ENCODE data around the gene MRPS15. TPM values are rescaled to one million over a fixed set of nuclear protein-coding genes. Genes with fewer than 3 reads are reported as not detected.
A peak's percentile ranks its signal among the peaks of the same experiment; 100 is the strongest.

The MRPS15 gene
- total RNA-seq, 1 donor from 2014 or later: 70.9 TPM

DNA sequence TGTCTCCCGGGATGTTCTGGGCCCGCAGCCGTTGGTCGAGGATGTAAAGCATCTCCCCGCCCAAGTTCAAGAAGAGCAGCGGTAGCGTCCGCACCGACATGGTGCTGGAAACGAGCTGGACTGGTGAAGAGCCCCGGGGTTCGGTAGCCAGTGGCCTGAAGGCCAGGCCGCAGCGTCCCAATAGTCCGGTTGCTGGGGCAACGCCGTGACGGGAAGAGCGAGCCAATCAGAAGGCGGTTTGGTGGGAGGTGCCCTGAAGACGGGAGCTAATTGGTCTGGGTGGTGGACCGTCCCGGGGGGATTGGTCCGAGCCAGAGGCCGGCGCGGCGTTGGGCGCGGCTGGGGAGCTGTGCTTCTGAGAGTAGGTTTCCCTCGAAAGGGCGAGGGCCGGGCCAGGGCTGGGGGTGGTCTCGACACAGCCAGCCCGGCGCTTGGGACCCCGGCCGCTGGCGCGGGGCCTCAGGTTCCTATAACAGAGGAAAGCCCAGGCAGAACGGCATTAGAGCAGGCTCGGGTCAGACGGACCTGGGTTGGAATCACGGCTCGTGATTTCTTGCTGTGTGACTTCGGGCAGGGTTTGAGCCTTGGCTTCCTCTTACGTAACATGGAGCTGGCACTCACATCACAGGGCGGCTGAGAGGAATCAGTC is 13.8 kb downstream of the MRPS15 start, which contains the start of gene OSCP1:
Gene OSCP1, minus strand, starts transcription at position 182 of the 649 bp plus-strand sequence. Its CDS starts 82 bp downstream, at position 100.
- Histone ChIP-seq H3K36me3 (ENCODE audit: insufficient read depth, low read length) (peaks cover 12% of the 10 kb centered on the region), H4K20me1 (ENCODE audit: insufficient read depth, low read length) (no peaks in the 10 kb centered on the region), H3K27me3 (ENCODE audit: insufficient read depth, low read length) (no peaks in the 10 kb centered on the region), H3K9ac (ENCODE audit: low read length) (peak within 1 kb of the TSS; percentile 87), H3K79me2 (ENCODE audit: insufficient read depth, low read length) (no peaks in the 10 kb centered on the region), H2AFZ (ENCODE audit: low read depth, low read length) (peak within 1 kb of the TSS; percentile 94), H3K27ac (ENCODE audit: low read depth, low read length) (peak within 1 kb of the TSS; percentile 91), H3K4me2 (ENCODE audit: low read length) (peak within 1 kb of the TSS; percentile 89), H3K4me1 (ENCODE audit: insufficient read depth, low read length) (peaks cover 9% of the 10 kb centered on the region), H3K4me3 (ENCODE audit: insufficient read depth, low read depth, low read length) (peak within 1 kb of the TSS; percentile 75), H3K9me3 (ENCODE audit: insufficient read depth, low read depth, low read length) (no peaks in the 10 kb centered on the region)
- DNase-seq (ENCODE audit: low read depth) (peak; percentile 93), FAIRE-seq (peak; percentile 67)
- TF ChIP-seq, protein P1, sequence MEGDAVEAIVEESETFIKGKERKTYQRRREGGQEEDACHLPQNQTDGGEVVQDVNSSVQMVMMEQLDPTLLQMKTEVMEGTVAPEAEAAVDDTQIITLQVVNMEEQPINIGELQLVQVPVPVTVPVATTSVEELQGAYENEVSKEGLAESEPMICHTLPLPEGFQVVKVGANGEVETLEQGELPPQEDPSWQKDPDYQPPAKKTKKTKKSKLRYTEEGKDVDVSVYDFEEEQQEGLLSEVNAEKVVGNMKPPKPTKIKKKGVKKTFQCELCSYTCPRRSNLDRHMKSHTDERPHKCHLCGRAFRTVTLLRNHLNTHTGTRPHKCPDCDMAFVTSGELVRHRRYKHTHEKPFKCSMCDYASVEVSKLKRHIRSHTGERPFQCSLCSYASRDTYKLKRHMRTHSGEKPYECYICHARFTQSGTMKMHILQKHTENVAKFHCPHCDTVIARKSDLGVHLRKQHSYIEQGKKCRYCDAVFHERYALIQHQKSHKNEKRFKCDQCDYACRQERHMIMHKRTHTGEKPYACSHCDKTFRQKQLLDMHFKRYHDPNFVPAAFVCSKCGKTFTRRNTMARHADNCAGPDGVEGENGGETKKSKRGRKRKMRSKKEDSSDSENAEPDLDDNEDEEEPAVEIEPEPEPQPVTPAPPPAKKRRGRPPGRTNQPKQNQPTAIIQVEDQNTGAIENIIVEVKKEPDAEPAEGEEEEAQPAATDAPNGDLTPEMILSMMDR (IDR thresholded peaks at IDR 0.05; ENCODE audit: insufficient read depth, low read depth, low read length): no peak
- no peak for TF ChIP-seq EZH2 (IDR thresholded peaks at IDR 0.05; ENCODE audit: insufficient read depth, low read length)
- Mint-ChIP-seq H3K9me3 (ENCODE audit: unreplicated experiment) (peaks cover 2% of the 10 kb centered on the region), H3K27ac (ENCODE audit: unreplicated experiment) (peak within 1 kb of the TSS; percentile 94), H3K27me3 (ENCODE audit: low read depth, unreplicated experiment) (no peaks in the 10 kb centered on the region), H3K4me1 (ENCODE audit: low read depth, unreplicated experiment) (peaks cover 7% of the 10 kb centered on the region), H3K36me3 (ENCODE audit: low read depth, unreplicated experiment) (peaks cover 3% of the 10 kb centered on the region), H3K4me3 (ENCODE audit: unreplicated experiment) (peak within 1 kb of the TSS; percentile 87)

DNA sequence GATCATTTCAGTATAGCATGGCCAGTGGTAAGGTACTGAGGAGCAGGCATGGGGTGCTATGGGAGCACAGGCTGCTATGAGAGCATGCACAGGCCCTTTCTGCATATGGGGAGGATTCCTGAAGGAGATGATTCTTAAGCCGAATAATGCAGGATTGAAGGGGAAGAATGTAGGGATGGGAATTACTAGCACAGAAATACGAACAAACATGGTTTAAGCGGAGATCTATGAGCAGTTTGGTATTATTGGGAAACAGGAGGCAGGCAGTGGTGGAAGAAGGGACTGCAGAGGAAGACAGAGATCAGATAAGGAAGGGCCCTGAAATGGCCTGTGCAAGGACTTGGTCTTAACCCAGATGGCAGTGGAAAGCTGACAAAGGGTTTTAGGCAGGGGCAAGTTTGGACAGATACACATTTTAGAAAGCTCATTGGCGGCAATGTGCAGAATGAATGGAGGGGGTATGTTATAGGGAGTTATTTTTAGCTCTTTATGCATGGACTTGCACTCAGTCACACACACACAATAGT is 15.6 kb downstream of the MRPS15 start:
- Mint-ChIP-seq H3K9me3 (ENCODE audit: unreplicated experiment) (no peaks in the 10 kb centered on the region), H3K4me1 (ENCODE audit: low read depth, unreplicated experiment) (peaks cover 7% of the 10 kb centered on the region), H3K27me3 (ENCODE audit: low read depth, unreplicated experiment) (no peaks in the 10 kb centered on the region), H3K4me3 (ENCODE audit: unreplicated experiment) (no peak overlapping the region), H3K36me3 (ENCODE audit: low read depth, unreplicated experiment) (peaks cover 3% of the 10 kb centered on the region), H3K27ac (ENCODE audit: unreplicated experiment) (no peak overlapping the region)
- Histone ChIP-seq H4K20me1 (ENCODE audit: insufficient read depth, low read length) (no peaks in the 10 kb centered on the region), H3K27me3 (ENCODE audit: insufficient read depth, low read length) (no peaks in the 10 kb centered on the region), H3K27ac (ENCODE audit: low read depth, low read length) (no peak overlapping the region), H3K9me3 (ENCODE audit: insufficient read depth, low read depth, low read length) (no peaks in the 10 kb centered on the region), H3K9ac (ENCODE audit: low read length) (no peak overlapping the region), H3K4me1 (ENCODE audit: insufficient read depth, low read length) (peaks cover 9% of the 10 kb centered on the region), H3K4me3 (ENCODE audit: insufficient read depth, low read depth, low read length) (no peak overlapping the region), H3K79me2 (ENCODE audit: insufficient read depth, low read length) (no peaks in the 10 kb centered on the region), H3K4me2 (ENCODE audit: low read length) (no peak overlapping the region), H2AFZ (ENCODE audit: low read depth, low read length) (no peak overlapping the region), H3K36me3 (ENCODE audit: insufficient read depth, low read length) (no peaks in the 10 kb centered on the region)
- DNase-seq (ENCODE audit: low read depth): no peak
- TF ChIP-seq, protein P1 (IDR thresholded peaks at IDR 0.05; ENCODE audit: insufficient read depth, low read depth, low read length): no peak
- TF ChIP-seq EZH2 (IDR thresholded peaks at IDR 0.05; ENCODE audit: insufficient read depth, low read length): no peak
- FAIRE-seq: no peak

DNA sequence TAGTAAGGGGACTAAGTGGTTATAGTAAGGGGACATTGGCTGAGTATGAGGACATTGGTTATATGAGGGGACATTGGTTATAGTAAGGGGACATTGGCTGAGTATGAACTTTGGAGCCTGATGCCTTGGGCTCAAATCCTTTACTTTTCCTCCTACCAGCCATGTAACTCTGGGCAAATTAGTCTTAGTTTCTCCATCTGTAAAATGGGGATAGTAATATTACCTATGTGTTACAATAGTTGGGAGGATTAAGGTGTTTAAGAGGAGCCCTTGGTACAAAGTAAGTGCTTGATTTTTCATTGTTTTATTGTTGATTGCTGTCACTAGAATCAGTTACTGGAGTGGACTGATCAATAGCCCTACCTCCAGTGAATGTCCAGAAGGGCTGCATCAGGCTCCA is 16.7 kb downstream of the MRPS15 start:
- Histone ChIP-seq H2AFZ (ENCODE audit: low read depth, low read length) (no peak overlapping the region), H3K79me2 (ENCODE audit: insufficient read depth, low read length) (no peaks in the 10 kb centered on the region), H3K4me2 (ENCODE audit: low read length) (no peak overlapping the region), H3K27ac (ENCODE audit: low read depth, low read length) (no peak overlapping the region), H3K9me3 (ENCODE audit: insufficient read depth, low read depth, low read length) (no peaks in the 10 kb centered on the region), H3K27me3 (ENCODE audit: insufficient read depth, low read length) (no peaks in the 10 kb centered on the region), H3K9ac (ENCODE audit: low read length) (no peak overlapping the region), H4K20me1 (ENCODE audit: insufficient read depth, low read length) (no peaks in the 10 kb centered on the region), H3K4me3 (ENCODE audit: insufficient read depth, low read depth, low read length) (no peak overlapping the region), H3K4me1 (ENCODE audit: insufficient read depth, low read length) (peaks cover 9% of the 10 kb centered on the region), H3K36me3 (ENCODE audit: insufficient read depth, low read length) (no peaks in the 10 kb centered on the region)
- Mint-ChIP-seq H3K27ac (ENCODE audit: unreplicated experiment) (no peak overlapping the region), H3K4me1 (ENCODE audit: low read depth, unreplicated experiment) (peaks cover 7% of the 10 kb centered on the region), H3K36me3 (ENCODE audit: low read depth, unreplicated experiment) (peaks cover 2% of the 10 kb centered on the region), H3K27me3 (ENCODE audit: low read depth, unreplicated experiment) (no peaks in the 10 kb centered on the region), H3K4me3 (ENCODE audit: unreplicated experiment) (no peak overlapping the region), H3K9me3 (ENCODE audit: unreplicated experiment) (no peaks in the 10 kb centered on the region)
- DNase-seq (ENCODE audit: low read depth): no peak
- TF ChIP-seq EZH2 (IDR thresholded peaks at IDR 0.05; ENCODE audit: insufficient read depth, low read length): no peak
- TF ChIP-seq, protein P1 (IDR thresholded peaks at IDR 0.05; ENCODE audit: insufficient read depth, low read depth, low read length): no peak
- no peak for FAIRE-seq
